Mucosa of rectum (tissue), 2 donors: ENCODE measurements around the gene LPIN1.

Experiments
- H3K27ac ChIP-seq, 2 donors: one replicate each; pipeline ENCODE4 v1.7.0; 2013; ENCODE audit warnings: inconsistent platforms in 2 of 2, low read depth in 2 of 2, low read length in 2 of 2
- H3K27me3 ChIP-seq, 2 donors: one replicate each; pipeline ENCODE4 v1.7.0; 2013; ENCODE audit warnings: low read length in 2 of 2; ENCODE audit not compliant: control insufficient read depth in 2 of 2, insufficient read depth in 2 of 2
- H3K36me3 ChIP-seq, 2 donors: one replicate each; pipeline ENCODE4 v1.7.0; 2013; ENCODE audit warnings: low read length in 2 of 2; ENCODE audit not compliant: control insufficient read depth in 2 of 2, insufficient read depth in 2 of 2
- H3K4me1 ChIP-seq, 2 donors: one replicate each; pipeline ENCODE4 v1.7.0; 2013; ENCODE audit warnings: low read length in 2 of 2, mild to moderate bottlenecking in 1 of 2; ENCODE audit not compliant: control insufficient read depth in 2 of 2, insufficient read depth in 2 of 2
- H3K4me3 ChIP-seq, 2 donors: one replicate each; pipeline ENCODE4 v1.7.0; 2013; ENCODE audit warnings: low read length in 2 of 2
- H3K9ac ChIP-seq, 2 donors: one replicate each; pipeline ENCODE4 v1.7.0; 2013; ENCODE audit warnings: low read length in 2 of 2, low read depth in 1 of 2, mild to moderate bottlenecking in 1 of 2
- H3K9me3 ChIP-seq, 2 donors: one replicate each; pipeline ENCODE4 v1.7.0; 2013; ENCODE audit warnings: low read length in 2 of 2; ENCODE audit not compliant: control insufficient read depth in 2 of 2
- donor health status: healthy.
- donor health status: Normal muscosa, but diverticular disease.

The LPIN1 gene

GRCh38 chr2:11870064-11870463 is 123.6 kb downstream of the LPIN1 start:
- Histone ChIP-seq H3K4me1 (no peaks in the 10 kb centered on the region), H3K36me3 (no peaks in the 10 kb centered on the region), H3K27me3 (no peaks in the 10 kb centered on the region), H3K27ac (no peak overlapping the region), H3K4me3 (no peak overlapping the region), H3K9me3 (no peaks in the 10 kb centered on the region), H3K9ac (no peak overlapping the region)

- Histone ChIP-seq H3K27me3 (no peaks in the 10 kb centered on the region), H3K4me3 (no peak overlapping the region), H3K4me1 (no peaks in the 10 kb centered on the region), H3K9ac (no peak overlapping the region), H3K9me3 (no peaks in the 10 kb centered on the region), H3K27ac (no peak overlapping the region), H3K36me3 (no peaks in the 10 kb centered on the region)
Measured at GRCh38 chr2:11870584-11870983, 124.2 kb downstream of the LPIN1 start.

GRCh38 chr2:11871421-11871820 is 125.0 kb downstream of the LPIN1 start:
- Histone ChIP-seq H3K36me3 (no peaks in the 10 kb centered on the region), H3K9me3 (no peaks in the 10 kb centered on the region), H3K4me1 (no peaks in the 10 kb centered on the region), H3K9ac (no peak overlapping the region), H3K27me3 (no peaks in the 10 kb centered on the region), H3K4me3 (no peak overlapping the region), H3K27ac (no peak overlapping the region)

GRCh38 chr2:11872247-11872947 is 126.0 kb downstream of the LPIN1 start:
- H3K27me3 ChIP-seq, result no peaks in the 10 kb centered on the region
- no peak overlapping the region for H3K27ac ChIP-seq
- H3K4me3 ChIP-seq, result no peak overlapping the region
- no peaks in the 10 kb centered on the region for H3K9me3 ChIP-seq
- H3K36me3 ChIP-seq, result no peaks in the 10 kb centered on the region
- no peaks in the 10 kb centered on the region for H3K4me1 ChIP-seq
- H3K9ac ChIP-seq, result no peak overlapping the region

- H3K27ac ChIP-seq, result no peak overlapping the region
- H3K4me3 ChIP-seq, result no peak overlapping the region
- H3K36me3 ChIP-seq, result no peaks in the 10 kb centered on the region
- H3K27me3 ChIP-seq, result no peaks in the 10 kb centered on the region
- H3K9me3 ChIP-seq, result no peaks in the 10 kb centered on the region
- H3K4me1 ChIP-seq, result no peaks in the 10 kb centered on the region
- no peak overlapping the region for H3K9ac ChIP-seq
Measured at GRCh38 chr2:11872948-11873269, 126.5 kb downstream of the LPIN1 start.

GRCh38 chr2:11873356-11874154 is 127.1 kb downstream of the LPIN1 start:
- Histone ChIP-seq H3K36me3 (no peaks in the 10 kb centered on the region), H3K9me3 (no peaks in the 10 kb centered on the region), H3K27ac (no peak overlapping the region), H3K27me3 (no peaks in the 10 kb centered on the region), H3K4me3 (no peak overlapping the region), H3K9ac (no peak overlapping the region), H3K4me1 (no peaks in the 10 kb centered on the region)

GRCh38 chr2:11874861-11875260 is 128.4 kb downstream of the LPIN1 start:
- no peak overlapping the region for H3K27ac ChIP-seq
- H3K4me3 ChIP-seq, result no peak overlapping the region
- no peaks in the 10 kb centered on the region for H3K36me3 ChIP-seq
- H3K9ac ChIP-seq, result no peak overlapping the region
- no peaks in the 10 kb centered on the region for H3K4me1 ChIP-seq
- no peaks in the 10 kb centered on the region for H3K9me3 ChIP-seq
- no peaks in the 10 kb centered on the region for H3K27me3 ChIP-seq

- H3K27ac ChIP-seq, result no peak overlapping the region
Measured at GRCh38 chr2:11875481-11875880, 129.0 kb downstream of the LPIN1 start.

GRCh38 chr2:11876436-11876835 is 130.0 kb downstream of the LPIN1 start:
- Histone ChIP-seq H3K36me3 (no peaks in the 10 kb centered on the region), H3K27ac (no peak overlapping the region), H3K9ac (no peak overlapping the region), H3K27me3 (no peaks in the 10 kb centered on the region), H3K4me1 (no peaks in the 10 kb centered on the region), H3K9me3 (no peaks in the 10 kb centered on the region), H3K4me3 (no peak overlapping the region)

More at GRCh38 chr2:11875481-11875880, 129.0 kb downstream of the LPIN1 start:
- H3K27me3 ChIP-seq, result no peaks in the 10 kb centered on the region
- no peaks in the 10 kb centered on the region for H3K4me1 ChIP-seq
- H3K9me3 ChIP-seq, result no peaks in the 10 kb centered on the region
- H3K36me3 ChIP-seq, result no peaks in the 10 kb centered on the region
- H3K9ac ChIP-seq, result no peak overlapping the region
- H3K4me3 ChIP-seq, result no peak overlapping the region

- Histone ChIP-seq H3K4me1 (no peaks in the 10 kb centered on the region), H3K27me3 (no peaks in the 10 kb centered on the region), H3K4me3 (no peak overlapping the region), H3K9me3 (no peaks in the 10 kb centered on the region), H3K36me3 (no peaks in the 10 kb centered on the region), H3K27ac (no peak overlapping the region), H3K9ac (no peak overlapping the region)
Measured at GRCh38 chr2:11876889-11877288, 130.5 kb downstream of the LPIN1 start.
